ENCODE data around the gene MYOM1.

Gene MYOM1

GRCh38 chr18:3124822-3125221 lies 94.9 kb downstream of the MYOM1 start:
- Histone ChIP-seq H3K27me3 (replicated peaks; ENCODE audit: insufficient read depth, low read length) (no peaks in the 10 kb centered on the region), H3K36me3 (replicated peaks; ENCODE audit: insufficient read depth, low read length) (no peaks in the 10 kb centered on the region), H3K9me3 (replicated peaks; ENCODE audit: insufficient read depth, low read length) (no peaks in the 10 kb centered on the region), H3K4me3 (ENCODE audit: low read length) (no peak overlapping the region), H3K79me2 (ENCODE audit: low read length) (no peaks in the 10 kb centered on the region), H3F3A (ENCODE audit: insufficient read depth, low read length) (no peaks in the 10 kb centered on the region), H2AFZ (ENCODE audit: low read length) (no peak overlapping the region), H3K27ac (ENCODE audit: low read length) (no peak overlapping the region), H4K20me1 (ENCODE audit: insufficient read depth, low read length) (no peaks in the 10 kb centered on the region), H3K9ac (ENCODE audit: low read length) (no peak overlapping the region), H3K9me2 (replicated peaks; ENCODE audit: insufficient read depth, low read length) (no peaks in the 10 kb centered on the region), H3K4me1 (ENCODE audit: low read length) (no peaks in the 10 kb centered on the region), H3K4me2 (ENCODE audit: low read depth, low read length) (no peak overlapping the region)
- DNase-seq = no peak
- TF ChIP-seq CTCF (IDR thresholded peaks at IDR 0.05; ENCODE audit: low read length) = no peak
- no peak for TF ChIP-seq EZH2 (optimal IDR thresholded peaks at IDR 0.05; ENCODE audit: low read depth, low read length)
- TF ChIP-seq EZH2phosphoT487 (IDR thresholded peaks at IDR 0.05; ENCODE audit: low read length) = no peak

GRCh38 chr18:3122851-3123250 lies 96.9 kb downstream of the MYOM1 start:
- Histone ChIP-seq H3K4me1 (ENCODE audit: low read length) (no peaks in the 10 kb centered on the region), H3K9me3 (replicated peaks; ENCODE audit: insufficient read depth, low read length) (no peaks in the 10 kb centered on the region), H3K4me3 (ENCODE audit: low read length) (no peak overlapping the region), H3K27ac (ENCODE audit: low read length) (no peak overlapping the region), H3K27me3 (replicated peaks; ENCODE audit: insufficient read depth, low read length) (no peaks in the 10 kb centered on the region), H3F3A (ENCODE audit: insufficient read depth, low read length) (no peaks in the 10 kb centered on the region), H2AFZ (ENCODE audit: low read length) (no peak overlapping the region), H3K4me2 (ENCODE audit: low read depth, low read length) (no peak overlapping the region), H3K79me2 (ENCODE audit: low read length) (no peaks in the 10 kb centered on the region), H3K9ac (ENCODE audit: low read length) (no peak overlapping the region), H3K9me2 (replicated peaks; ENCODE audit: insufficient read depth, low read length) (no peaks in the 10 kb centered on the region), H3K36me3 (replicated peaks; ENCODE audit: insufficient read depth, low read length) (no peaks in the 10 kb centered on the region), H4K20me1 (ENCODE audit: insufficient read depth, low read length) (no peaks in the 10 kb centered on the region)
- TF ChIP-seq EZH2phosphoT487 (IDR thresholded peaks at IDR 0.05; ENCODE audit: low read length) (no peak), EZH2 (optimal IDR thresholded peaks at IDR 0.05; ENCODE audit: low read depth, low read length) (no peak), CTCF (IDR thresholded peaks at IDR 0.05; ENCODE audit: low read length) (no peak)
- DNase-seq = no peak

- DNase-seq = no peak
- H3K79me2 ChIP-seq (ENCODE audit: low read length) = no peaks in the 10 kb centered on the region
- no peaks in the 10 kb centered on the region for H3K36me3 ChIP-seq (replicated peaks; ENCODE audit: insufficient read depth, low read length)
- H3K9me2 ChIP-seq (replicated peaks; ENCODE audit: insufficient read depth, low read length) = no peaks in the 10 kb centered on the region
- no peaks in the 10 kb centered on the region for H3F3A ChIP-seq (ENCODE audit: insufficient read depth, low read length)
- no peak overlapping the region for H2AFZ ChIP-seq (ENCODE audit: low read length)
- H3K9ac ChIP-seq (ENCODE audit: low read length) = no peak overlapping the region
- no peak overlapping the region for H3K4me2 ChIP-seq (ENCODE audit: low read depth, low read length)
- TF ChIP-seq CTCF (IDR thresholded peaks at IDR 0.05; ENCODE audit: low read length) (no peak), EZH2 (optimal IDR thresholded peaks at IDR 0.05; ENCODE audit: low read depth, low read length) (no peak), EZH2phosphoT487 (IDR thresholded peaks at IDR 0.05; ENCODE audit: low read length) (no peak)
- H3K4me1 ChIP-seq (ENCODE audit: low read length) = no peaks in the 10 kb centered on the region
- H3K27ac ChIP-seq (ENCODE audit: low read length) = no peak overlapping the region
- no peak overlapping the region for H3K4me3 ChIP-seq (ENCODE audit: low read length)
- no peaks in the 10 kb centered on the region for H4K20me1 ChIP-seq (ENCODE audit: insufficient read depth, low read length)
- no peaks in the 10 kb centered on the region for H3K27me3 ChIP-seq (replicated peaks; ENCODE audit: insufficient read depth, low read length)
- no peaks in the 10 kb centered on the region for H3K9me3 ChIP-seq (replicated peaks; ENCODE audit: insufficient read depth, low read length)
Measured at GRCh38 chr18:3121259-3121658, 98.5 kb downstream of the MYOM1 start.

All from MM.1S (cell line).